SU-DHL-6 (cell line): ENCODE measurements around the gene PLEK2.

Experiments
- H2AFZ ChIP-seq: fragments of 200-600 bp; sonication (generic); 2 replicates; pipeline ENCODE4 v1.6.1; 2014; ENCODE audit warnings: low read depth, mild to moderate bottlenecking, moderate library complexity, mixed read lengths, antibody characterized with exemption, low read length; ENCODE audit not compliant: severe bottlenecking
- H3F3A ChIP-seq: fragments of 200-600 bp; shearing (Covaris generic); 2 replicates; pipeline ENCODE4 v1.6.0; 2016; ENCODE audit warnings: antibody characterized with exemption, mild to moderate bottlenecking; ENCODE audit not compliant: insufficient read depth
- H3K27ac ChIP-seq: fragments of 200-600 bp; sonication (generic); 2 replicates; pipeline ENCODE4 v1.5.1; 2016; ENCODE audit warnings: low read depth, mild to moderate bottlenecking, low read length, moderate library complexity, mixed read lengths
- H3K27me3 ChIP-seq: fragments of 200-600 bp; sonication (generic), shearing (Covaris generic); 2 replicates; pipeline ENCODE4 v1.6.0; 2014; ENCODE audit warnings: mild to moderate bottlenecking, low read length
- H3K36me3 ChIP-seq: fragments of 200-600 bp; sonication (generic); 2 replicates; pipeline ENCODE4 v1.6.1; 2014; ENCODE audit warnings: mild to moderate bottlenecking, low read length, mixed read lengths
- H3K4me2 ChIP-seq: fragments of 300-600, 200-600 bp; shearing (Covaris generic), sonication (generic); 2 replicates; pipeline ENCODE4 v1.6.0; 2014; ENCODE audit warnings: low read length, low read depth, mild to moderate bottlenecking; ENCODE audit not compliant: poor library complexity, severe bottlenecking
- H3K4me3 ChIP-seq: fragments of 200-600 bp; sonication (generic); 2 replicates; pipeline ENCODE4 v1.5.1; 2014; ENCODE audit warnings: antibody characterized with exemption, low read length, mild to moderate bottlenecking, mixed read lengths; ENCODE audit not compliant: insufficient read depth, poor library complexity, severe bottlenecking
- H3K79me2 ChIP-seq: fragments of 200-600 bp; sonication (generic); 2 replicates; pipeline ENCODE4 v1.6.1; 2014; ENCODE audit warnings: mild to moderate bottlenecking, low read length, moderate library complexity; ENCODE audit not compliant: insufficient read depth
- H3K9ac ChIP-seq: fragments of 200-600 bp; sonication (generic); 2 replicates; pipeline ENCODE4 v1.7.0; 2014; ENCODE audit warnings: mild to moderate bottlenecking, low read length
- H3K9me2 ChIP-seq: fragments of 200-600 bp; sonication (generic); replicated peaks from 2 replicates; pipeline ENCODE4 v1.6.1; 2014; ENCODE audit warnings: low read length; ENCODE audit not compliant: insufficient read depth
- H3K9me3 ChIP-seq: fragments of 200-600 bp; sonication (generic); 2 replicates; pipeline ENCODE4 v1.6.1; 2014; ENCODE audit warnings: low read length, mixed read lengths; ENCODE audit not compliant: insufficient read depth
- H4K20me1 ChIP-seq: fragments of 200-600 bp; sonication (generic); 2 replicates; pipeline ENCODE4 v1.6.1; 2014; ENCODE audit warnings: low read depth, mild to moderate bottlenecking, antibody characterized with exemption, low read length, moderate library complexity, mixed read lengths
- EZH2phosphoT487 ChIP-seq: fragments of 200-600 bp; sonication (generic), shearing (Covaris generic); conservative IDR thresholded peaks from 2 replicates; pipeline ENCODE4 v1.6.1; 2018; ENCODE audit warnings: mild to moderate bottlenecking, antibody characterized with exemption, low read length, moderate library complexity, mixed read lengths
- TF ChIP-seq, protein P1 (sequence below): fragments of 200-600 bp; sonication (generic); IDR thresholded peaks from one replicate; pipeline ENCODE4 v1.5.1; 2017; ENCODE audit warnings: antibody characterized with exemption, mild to moderate bottlenecking, low read length, moderate library complexity; ENCODE audit not compliant: insufficient read depth, poor library complexity, severe bottlenecking

Gene PLEK2

DNA sequence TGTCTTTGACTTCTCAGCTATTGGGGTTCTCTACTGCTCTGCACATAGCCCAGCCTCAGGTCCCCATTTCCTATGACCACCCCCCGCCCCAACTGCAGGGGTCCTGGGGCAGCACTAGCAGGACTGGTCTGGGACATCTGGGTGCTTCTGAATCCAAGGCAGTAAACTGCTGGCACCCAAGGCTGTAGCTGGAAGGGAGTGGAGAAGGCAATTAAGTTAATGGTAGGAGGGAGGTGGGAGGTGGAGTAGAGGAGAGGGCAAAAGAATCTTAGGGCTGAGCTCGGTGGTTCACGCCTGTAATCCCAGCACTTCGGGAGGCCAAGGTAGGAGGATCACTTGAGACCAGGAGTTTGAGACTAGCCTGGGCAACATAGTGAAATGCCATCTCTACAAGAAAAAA is 11.5 kb downstream of the PLEK2 start:
- Histone ChIP-seq H3K27me3 (no peaks in the 10 kb centered on the region), H3K36me3 (no peaks in the 10 kb centered on the region), H3K9ac (no peak overlapping the region), H3K27ac (no peak overlapping the region), H2AFZ (no peak overlapping the region), H3F3A (no peaks in the 10 kb centered on the region), H3K79me2 (no peaks in the 10 kb centered on the region), H4K20me1 (no peaks in the 10 kb centered on the region), H3K4me3 (no peak overlapping the region), H3K9me3 (no peaks in the 10 kb centered on the region), H3K4me2 (no peak overlapping the region), H3K9me2 (no peaks in the 10 kb centered on the region)
- TF ChIP-seq, protein P1, sequence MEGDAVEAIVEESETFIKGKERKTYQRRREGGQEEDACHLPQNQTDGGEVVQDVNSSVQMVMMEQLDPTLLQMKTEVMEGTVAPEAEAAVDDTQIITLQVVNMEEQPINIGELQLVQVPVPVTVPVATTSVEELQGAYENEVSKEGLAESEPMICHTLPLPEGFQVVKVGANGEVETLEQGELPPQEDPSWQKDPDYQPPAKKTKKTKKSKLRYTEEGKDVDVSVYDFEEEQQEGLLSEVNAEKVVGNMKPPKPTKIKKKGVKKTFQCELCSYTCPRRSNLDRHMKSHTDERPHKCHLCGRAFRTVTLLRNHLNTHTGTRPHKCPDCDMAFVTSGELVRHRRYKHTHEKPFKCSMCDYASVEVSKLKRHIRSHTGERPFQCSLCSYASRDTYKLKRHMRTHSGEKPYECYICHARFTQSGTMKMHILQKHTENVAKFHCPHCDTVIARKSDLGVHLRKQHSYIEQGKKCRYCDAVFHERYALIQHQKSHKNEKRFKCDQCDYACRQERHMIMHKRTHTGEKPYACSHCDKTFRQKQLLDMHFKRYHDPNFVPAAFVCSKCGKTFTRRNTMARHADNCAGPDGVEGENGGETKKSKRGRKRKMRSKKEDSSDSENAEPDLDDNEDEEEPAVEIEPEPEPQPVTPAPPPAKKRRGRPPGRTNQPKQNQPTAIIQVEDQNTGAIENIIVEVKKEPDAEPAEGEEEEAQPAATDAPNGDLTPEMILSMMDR = no peak

DNA sequence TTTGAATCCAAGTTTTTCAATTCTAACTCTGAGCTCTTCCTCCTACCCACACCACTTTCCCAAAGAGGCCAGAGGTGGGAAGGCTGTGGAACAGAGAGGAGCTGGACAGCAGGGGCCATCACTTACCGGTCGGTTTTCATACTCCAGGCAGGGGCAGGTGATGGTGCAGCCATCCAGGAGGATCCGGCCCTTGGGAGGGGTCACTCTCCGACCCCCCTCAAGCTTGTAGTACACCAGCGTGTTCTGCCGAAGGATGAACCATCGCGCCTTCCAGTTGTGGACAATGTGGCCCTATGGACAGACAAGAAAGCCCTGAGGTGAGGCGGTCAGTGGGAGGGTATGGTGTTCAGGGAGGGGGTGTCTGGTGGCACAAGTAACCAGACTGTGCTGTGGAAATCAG is 14.4 kb downstream of the PLEK2 start:
- Histone ChIP-seq H3K4me2 (no peak overlapping the region), H3K79me2 (no peaks in the 10 kb centered on the region), H3K36me3 (no peaks in the 10 kb centered on the region), H3K27ac (no peak overlapping the region), H3K4me3 (no peak overlapping the region), H4K20me1 (no peaks in the 10 kb centered on the region), H3K9me3 (no peaks in the 10 kb centered on the region), H3F3A (no peaks in the 10 kb centered on the region), H2AFZ (no peak overlapping the region), H3K27me3 (no peaks in the 10 kb centered on the region), H3K9me2 (no peaks in the 10 kb centered on the region), H3K9ac (no peak overlapping the region)
- TF ChIP-seq EZH2phosphoT487 = no peak
- TF ChIP-seq, protein P1 = no peak

DNA sequence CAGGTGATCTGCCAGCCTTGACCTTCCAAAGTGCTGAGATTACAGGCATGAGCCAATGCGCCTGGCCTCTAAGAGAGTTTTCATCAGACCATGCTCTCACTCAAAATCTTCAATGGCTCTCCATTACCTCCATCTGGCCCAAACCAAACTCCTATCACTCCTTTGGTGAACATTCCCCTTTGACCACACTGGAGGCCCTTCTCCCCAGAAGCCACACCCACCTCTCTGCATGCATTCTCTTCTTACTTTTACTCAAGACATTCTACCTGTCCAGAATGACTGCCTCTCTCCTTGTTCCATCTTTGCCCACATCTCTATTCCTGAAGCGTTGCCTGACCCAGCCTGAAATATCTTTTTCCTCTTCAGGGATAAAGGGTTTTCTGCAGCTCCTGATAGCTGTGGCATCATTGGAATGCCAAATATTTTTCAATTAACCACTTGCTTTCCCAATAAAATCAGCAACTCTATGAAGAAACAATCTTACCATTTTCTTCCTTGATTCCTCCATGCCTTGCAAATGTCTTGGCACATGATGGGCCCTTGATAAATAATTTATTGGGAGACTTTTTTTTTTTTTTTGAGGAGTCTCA is 15.5 kb downstream of the PLEK2 start:
- no peaks in the 10 kb centered on the region for H3K27me3 ChIP-seq
- H3K9ac ChIP-seq = no peak overlapping the region
- H2AFZ ChIP-seq = no peak overlapping the region
- H3K27ac ChIP-seq = no peak overlapping the region
- H3K79me2 ChIP-seq = no peaks in the 10 kb centered on the region
- H3K4me3 ChIP-seq = no peak overlapping the region
- TF ChIP-seq, protein P1 = no peak
- TF ChIP-seq EZH2phosphoT487 = no peak
- no peaks in the 10 kb centered on the region for H3F3A ChIP-seq
- no peaks in the 10 kb centered on the region for H3K9me3 ChIP-seq
- no peaks in the 10 kb centered on the region for H3K36me3 ChIP-seq
- no peaks in the 10 kb centered on the region for H4K20me1 ChIP-seq
- H3K9me2 ChIP-seq = no peaks in the 10 kb centered on the region
- no peak overlapping the region for H3K4me2 ChIP-seq
